ENCODE measurements around the gene ARL14EPL. TPM values are rescaled to one million over a fixed set of nuclear protein-coding genes. Genes with fewer than 3 reads are reported as not detected.

ARL14EPL gene
- total and polyA plus RNA-seq, 12 donors, result 0.10 to 0.11 TPM; not detected in 10

DNA sequence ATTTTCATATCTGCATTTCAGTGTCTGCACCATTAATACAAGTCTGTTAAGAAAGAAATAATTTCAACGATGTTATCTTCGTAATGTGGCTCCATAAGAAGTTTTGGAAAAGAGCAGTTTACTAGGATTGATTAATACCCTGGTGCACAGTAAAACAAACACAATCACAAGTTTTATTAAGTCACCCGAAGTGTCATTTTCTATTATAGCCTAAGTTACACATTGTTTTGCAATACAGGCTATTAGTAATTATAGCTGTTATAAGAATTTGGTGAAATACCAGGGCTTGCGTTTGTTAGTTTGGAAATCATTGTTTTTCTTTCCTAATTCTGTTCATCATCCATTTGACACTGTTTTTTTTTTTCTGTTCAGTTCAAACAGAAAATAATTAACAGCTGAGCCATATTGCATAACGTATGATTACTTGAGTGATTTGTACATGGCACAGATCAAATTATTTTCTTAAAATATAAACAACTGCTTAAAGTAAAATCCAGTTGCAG, 39.4 kb upstream of the ARL14EPL start:
- 61 to 69% (median 67%) methylated on average over 5 of the region's 5 CpGs for WGBS, 4 donors
- H3K36me3 ChIP-seq (replicated peaks in 1 of 2), result no peaks in the 10 kb centered on the region

DNA sequence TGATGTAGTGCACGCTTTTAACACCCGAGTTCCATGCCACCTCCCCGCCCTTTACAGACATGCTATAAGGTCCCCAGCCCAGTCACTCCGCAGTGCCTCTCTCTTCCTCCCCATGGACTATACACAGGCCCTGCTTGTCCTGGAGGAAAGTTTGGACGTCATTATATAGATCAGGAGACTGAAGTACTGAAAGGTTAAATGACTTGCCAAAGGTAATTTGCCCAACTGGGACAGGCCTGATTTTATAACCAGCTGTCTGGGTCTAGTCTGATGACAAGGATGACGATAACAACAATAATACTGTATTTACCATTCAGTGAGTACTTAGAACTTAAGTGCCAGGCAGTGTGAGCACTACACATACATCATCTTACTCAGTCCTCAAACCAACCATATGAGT, 36.9 kb upstream of the ARL14EPL start:
- no peaks in the 10 kb centered on the region for H3K36me3 ChIP-seq (replicated peaks in 1 of 2)
- no peak for DNase-seq
- H3K4me1 ChIP-seq (replicated peaks in 1 of 2), result no peaks in the 10 kb centered on the region
- H3K9me3 ChIP-seq (replicated peaks in 1 of 3), result no peaks in the 10 kb centered on the region
- intact Hi-C loops (cut with DNase I), result no loop called here
- H3K27me3 ChIP-seq, result no peaks in the 10 kb centered on the region
- H3K4me3 ChIP-seq, result no peak overlapping the region
- TF ChIP-seq, protein P1, sequence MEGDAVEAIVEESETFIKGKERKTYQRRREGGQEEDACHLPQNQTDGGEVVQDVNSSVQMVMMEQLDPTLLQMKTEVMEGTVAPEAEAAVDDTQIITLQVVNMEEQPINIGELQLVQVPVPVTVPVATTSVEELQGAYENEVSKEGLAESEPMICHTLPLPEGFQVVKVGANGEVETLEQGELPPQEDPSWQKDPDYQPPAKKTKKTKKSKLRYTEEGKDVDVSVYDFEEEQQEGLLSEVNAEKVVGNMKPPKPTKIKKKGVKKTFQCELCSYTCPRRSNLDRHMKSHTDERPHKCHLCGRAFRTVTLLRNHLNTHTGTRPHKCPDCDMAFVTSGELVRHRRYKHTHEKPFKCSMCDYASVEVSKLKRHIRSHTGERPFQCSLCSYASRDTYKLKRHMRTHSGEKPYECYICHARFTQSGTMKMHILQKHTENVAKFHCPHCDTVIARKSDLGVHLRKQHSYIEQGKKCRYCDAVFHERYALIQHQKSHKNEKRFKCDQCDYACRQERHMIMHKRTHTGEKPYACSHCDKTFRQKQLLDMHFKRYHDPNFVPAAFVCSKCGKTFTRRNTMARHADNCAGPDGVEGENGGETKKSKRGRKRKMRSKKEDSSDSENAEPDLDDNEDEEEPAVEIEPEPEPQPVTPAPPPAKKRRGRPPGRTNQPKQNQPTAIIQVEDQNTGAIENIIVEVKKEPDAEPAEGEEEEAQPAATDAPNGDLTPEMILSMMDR (IDR thresholded peaks at IDR 0.05), result no peak
- no peak for TF ChIP-seq POLR2A (IDR thresholded peaks at IDR 0.05)
- H3K27ac ChIP-seq, result no peak overlapping the region
- WGBS, 4 donors, result 84 to 95% (median 86%) methylated on average over 6 of the region's 6 CpGs

More for the DNA sequence above, 39.4 kb upstream of the ARL14EPL start:
- Histone ChIP-seq H3K9me3 (replicated peaks in 1 of 3) (no peaks in the 10 kb centered on the region), H3K27ac (no peak overlapping the region), H3K4me3 (no peak overlapping the region), H3K27me3 (no peaks in the 10 kb centered on the region), H3K4me1 (replicated peaks in 1 of 2) (no peaks in the 10 kb centered on the region)
- TF ChIP-seq POLR2A (IDR thresholded peaks at IDR 0.05), result no peak
- TF ChIP-seq, protein P1 (IDR thresholded peaks at IDR 0.05), result no peak
- no peak for DNase-seq
- intact Hi-C loops (cut with DNase I), result no loop called here

DNA sequence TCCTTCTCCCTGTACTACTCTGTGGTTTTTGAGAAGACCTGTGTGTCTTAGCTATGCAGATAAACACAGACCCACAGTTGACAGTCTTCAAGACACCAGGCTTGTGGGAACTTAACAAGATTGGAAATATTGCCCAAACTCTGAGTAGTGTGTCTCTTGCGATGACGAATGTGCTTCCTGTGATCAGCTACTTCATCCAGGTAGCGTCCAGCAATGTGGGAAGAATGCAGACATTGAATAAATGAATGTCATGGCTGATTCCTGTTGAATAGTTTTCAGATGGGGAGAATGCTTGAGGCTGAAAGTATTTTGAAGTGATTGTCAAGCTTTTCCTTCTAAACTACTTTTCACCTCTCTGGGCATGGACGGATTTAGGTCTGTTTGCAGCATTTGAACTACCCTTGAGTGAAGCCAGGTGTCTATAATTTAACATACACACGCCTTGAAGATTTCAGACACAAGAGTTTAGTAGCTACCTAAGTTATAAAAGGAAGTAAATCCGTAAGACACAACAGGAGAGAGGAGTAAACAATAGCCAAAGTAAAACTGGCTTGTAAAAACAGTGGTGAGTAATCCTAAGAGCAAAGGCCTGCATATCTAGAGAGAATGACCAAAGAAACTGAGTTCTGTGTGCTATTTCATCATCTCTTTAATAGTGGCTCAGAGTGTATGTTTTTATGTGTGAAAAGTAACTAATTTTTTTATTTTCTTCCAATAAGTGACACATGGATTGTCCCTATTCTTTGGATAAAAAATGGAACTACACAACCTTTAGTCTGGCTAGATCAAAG, 30.0 kb upstream of the ARL14EPL start:
- no peaks in the 10 kb centered on the region for H3K27me3 ChIP-seq
- no peak overlapping the region for H3K4me3 ChIP-seq
- 79 to 88% (median 84%) methylated on average over 6 of the region's 6 CpGs for WGBS, 4 donors
- H3K4me1 ChIP-seq (replicated peaks in 1 of 2), result no peaks in the 10 kb centered on the region
- no peaks in the 10 kb centered on the region for H3K9me3 ChIP-seq (replicated peaks in 1 of 3)
- H3K27ac ChIP-seq, result no peak overlapping the region
- intact Hi-C loops (cut with DNase I), result no loop called here
- TF ChIP-seq POLR2A (IDR thresholded peaks at IDR 0.05), result no peak
- TF ChIP-seq, protein P1 (IDR thresholded peaks at IDR 0.05), result no peak
- no peaks in the 10 kb centered on the region for H3K36me3 ChIP-seq (replicated peaks in 1 of 2)
- DNase-seq, result no peak

DNA sequence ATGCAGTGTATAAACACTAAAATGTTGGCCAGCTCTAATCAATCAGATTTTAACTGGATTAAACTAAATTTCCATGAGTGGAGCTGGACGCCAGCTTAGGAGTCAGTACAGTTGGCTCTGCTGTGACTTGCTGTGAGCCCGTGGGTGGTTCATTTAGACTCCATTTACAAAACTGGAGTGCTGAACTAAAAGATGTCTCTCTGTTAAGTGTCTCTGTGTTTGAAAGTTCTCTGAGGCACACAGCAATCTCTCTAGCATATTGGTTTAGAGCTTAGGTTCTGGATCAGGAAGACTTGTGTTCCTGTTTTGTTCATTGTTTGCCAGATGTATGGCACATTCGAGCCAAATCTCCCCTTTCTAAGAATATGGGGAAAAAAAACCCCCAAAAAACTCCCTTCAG, 28.0 kb upstream of the ARL14EPL start:
- intact Hi-C loops (cut with DNase I), result no loop called here
- Histone ChIP-seq H3K27ac (no peak overlapping the region), H3K4me3 (no peak overlapping the region), H3K4me1 (replicated peaks in 1 of 2) (no peaks in the 10 kb centered on the region), H3K36me3 (replicated peaks in 1 of 2) (no peaks in the 10 kb centered on the region), H3K9me3 (replicated peaks in 1 of 3) (no peaks in the 10 kb centered on the region), H3K27me3 (no peaks in the 10 kb centered on the region)
- DNase-seq, result no peak
- no peak for TF ChIP-seq POLR2A (IDR thresholded peaks at IDR 0.05)
- TF ChIP-seq, protein P1 (IDR thresholded peaks at IDR 0.05), result no peak
- 78 to 87% (median 82%) methylated on average over 3 of the region's 3 CpGs for WGBS, 4 donors
